GM12874 (cell line): ENCODE data around the gene MPZL2.

Source experiments
- TF ChIP-seq, protein P1 (sequence below): IDR thresholded peaks from 2 replicates; pipeline ENCODE4 v1.5.1; 2011; ENCODE audit warnings: low read depth, mild to moderate bottlenecking, control low read depth, low read length, moderate library complexity; ENCODE audit not compliant: insufficient read depth

The MPZL2 gene

DNA sequence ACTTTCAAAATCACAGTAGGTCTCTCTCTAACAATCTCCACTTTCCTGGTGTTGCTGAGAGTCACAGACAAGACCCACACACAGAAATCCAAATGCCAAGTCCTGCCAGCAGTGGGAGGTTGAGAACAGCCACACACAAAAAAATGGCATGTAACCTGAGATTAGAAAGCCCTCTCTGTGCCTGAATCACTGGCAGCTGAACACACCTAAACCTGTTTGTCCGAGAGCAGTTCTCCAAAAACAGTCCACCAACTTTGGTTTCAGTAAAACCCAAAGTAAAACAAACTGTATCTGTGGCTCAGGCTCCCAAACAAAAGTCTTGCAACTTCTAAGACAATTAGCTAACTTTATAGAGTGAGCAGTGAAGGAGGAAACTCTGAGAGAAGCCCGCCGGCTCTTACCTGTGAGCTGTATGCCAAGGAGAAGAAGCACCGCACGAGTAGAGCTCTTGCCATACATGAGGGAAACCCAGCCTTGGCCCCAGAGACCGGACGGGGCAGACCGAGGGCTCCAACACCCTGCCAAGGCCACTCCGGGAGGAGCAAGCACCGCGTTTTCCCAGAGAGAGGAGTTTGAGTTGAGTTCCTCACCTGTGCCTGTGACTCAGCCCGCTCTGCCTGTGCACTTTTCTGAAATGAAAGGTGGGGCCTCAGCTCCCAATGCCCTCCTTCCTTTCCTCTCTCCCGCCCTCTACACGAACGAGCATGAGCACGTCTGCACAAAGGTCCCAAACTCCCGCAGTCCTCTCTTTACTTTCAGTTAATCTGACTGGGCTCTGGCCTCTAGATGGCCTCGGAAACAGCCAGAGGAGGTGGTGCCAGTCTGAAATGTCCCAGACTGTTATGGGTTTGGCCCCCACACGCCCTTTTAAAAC lies at the start of gene MPZL2:
TSS of gene MPZL2 (minus strand) at position 603 of the 874 bp plus-strand sequence. CDS start at position 459, 144 bp downstream.
- TF ChIP-seq, protein P1, sequence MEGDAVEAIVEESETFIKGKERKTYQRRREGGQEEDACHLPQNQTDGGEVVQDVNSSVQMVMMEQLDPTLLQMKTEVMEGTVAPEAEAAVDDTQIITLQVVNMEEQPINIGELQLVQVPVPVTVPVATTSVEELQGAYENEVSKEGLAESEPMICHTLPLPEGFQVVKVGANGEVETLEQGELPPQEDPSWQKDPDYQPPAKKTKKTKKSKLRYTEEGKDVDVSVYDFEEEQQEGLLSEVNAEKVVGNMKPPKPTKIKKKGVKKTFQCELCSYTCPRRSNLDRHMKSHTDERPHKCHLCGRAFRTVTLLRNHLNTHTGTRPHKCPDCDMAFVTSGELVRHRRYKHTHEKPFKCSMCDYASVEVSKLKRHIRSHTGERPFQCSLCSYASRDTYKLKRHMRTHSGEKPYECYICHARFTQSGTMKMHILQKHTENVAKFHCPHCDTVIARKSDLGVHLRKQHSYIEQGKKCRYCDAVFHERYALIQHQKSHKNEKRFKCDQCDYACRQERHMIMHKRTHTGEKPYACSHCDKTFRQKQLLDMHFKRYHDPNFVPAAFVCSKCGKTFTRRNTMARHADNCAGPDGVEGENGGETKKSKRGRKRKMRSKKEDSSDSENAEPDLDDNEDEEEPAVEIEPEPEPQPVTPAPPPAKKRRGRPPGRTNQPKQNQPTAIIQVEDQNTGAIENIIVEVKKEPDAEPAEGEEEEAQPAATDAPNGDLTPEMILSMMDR: no peak

DNA sequence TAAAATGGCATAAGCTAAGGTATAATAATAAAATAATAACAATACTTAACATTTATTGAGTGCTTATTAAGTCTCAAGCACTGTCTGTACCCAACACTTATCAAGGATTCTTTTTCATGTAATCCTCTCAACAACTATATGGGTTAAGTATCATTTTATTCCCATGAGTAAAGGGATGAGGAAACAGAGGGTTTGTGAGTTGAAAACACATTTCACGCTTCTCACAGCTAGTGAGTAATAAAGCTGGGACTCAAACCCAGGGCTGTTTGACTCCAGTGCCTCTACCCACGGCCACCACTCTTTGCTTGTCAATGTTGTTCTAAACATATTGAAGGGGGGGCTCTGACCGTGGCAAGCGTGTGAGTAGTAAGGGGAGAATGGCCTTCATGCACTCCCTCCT lies 49.1 kb upstream of the MPZL2 start:
- TF ChIP-seq, protein P1: no peak

- TF ChIP-seq, protein P1: no peak
Observed at GRCh38 chr11:118312328-118312727, 48.2 kb upstream of the MPZL2 start.

DNA sequence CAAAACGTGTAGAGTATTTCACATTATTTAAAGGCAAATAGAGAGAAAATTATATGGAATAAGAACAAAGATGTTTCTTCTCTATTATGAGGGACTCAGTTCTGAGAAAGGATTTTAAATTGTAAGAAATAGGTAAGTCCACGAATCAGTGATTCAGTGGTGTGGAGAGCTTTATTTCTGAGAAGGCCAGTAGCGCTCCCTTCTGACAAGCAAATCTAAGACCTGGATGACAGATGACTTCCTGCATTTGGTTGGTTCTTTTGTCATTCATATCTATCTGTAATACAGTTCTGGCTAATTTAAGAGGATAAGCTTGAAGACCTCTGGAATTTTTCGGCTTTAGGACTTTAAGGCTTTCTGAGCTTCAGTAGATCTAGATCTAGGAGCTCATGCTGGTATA lies 47.4 kb upstream of the MPZL2 start:
- TF ChIP-seq, protein P1: no peak

DNA sequence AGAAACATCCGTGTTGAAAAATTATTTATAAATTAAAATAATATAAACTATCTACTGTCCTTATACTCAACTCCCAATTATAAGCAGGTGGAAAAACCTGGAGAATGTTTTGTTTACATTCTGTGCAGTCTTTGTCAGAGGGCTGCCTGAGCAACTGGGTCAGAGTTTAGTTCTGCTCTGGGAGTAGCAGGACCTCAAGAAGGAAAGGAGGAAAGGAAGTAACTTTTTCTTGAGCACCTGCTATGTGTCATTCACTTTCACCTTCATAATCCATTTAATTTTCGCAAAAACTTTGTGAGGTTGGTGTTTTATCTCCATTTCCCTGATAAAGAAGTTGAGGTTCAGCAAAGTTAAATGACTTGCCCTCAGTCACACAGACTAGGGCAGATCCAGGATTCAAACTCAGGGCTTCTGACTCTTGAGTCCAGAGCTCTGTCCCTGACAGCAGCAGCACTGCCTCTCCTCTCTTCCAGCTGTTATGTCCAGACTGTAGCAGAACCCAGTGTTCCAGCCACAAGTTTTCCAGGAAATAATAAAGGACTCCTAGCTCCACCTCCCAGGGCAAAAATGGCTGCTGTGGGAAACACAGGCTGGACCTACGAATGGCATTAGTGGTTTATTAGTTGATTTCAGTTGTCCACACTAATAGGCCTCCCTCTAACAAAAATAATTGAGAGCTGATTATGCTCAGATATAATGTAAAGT lies 46.8 kb upstream of the MPZL2 start:
- TF ChIP-seq, protein P1: no peak

- TF ChIP-seq, protein P1: no peak
Observed at GRCh38 chr11:118310271-118310670, 46.2 kb upstream of the MPZL2 start.

DNA sequence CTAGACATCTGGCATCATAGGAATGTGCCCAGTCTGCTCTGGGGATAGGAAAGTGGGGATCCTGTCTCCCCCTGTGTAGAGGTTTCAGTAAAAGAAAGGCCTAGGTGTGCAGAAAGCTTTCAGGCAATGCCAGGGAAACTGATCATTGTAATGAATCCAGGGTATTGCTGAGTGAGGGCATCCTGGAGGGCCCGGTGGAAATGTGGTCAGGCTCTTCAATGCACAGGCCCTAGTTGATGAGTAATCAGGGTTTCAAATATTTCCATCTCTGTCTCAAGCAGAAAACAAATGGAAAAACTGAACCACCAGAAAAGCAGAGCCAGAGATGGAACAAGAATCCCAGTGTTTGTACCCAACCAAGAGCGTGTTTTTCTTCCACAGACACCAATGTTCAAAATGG lies 42.5 kb upstream of the MPZL2 start:
- TF ChIP-seq, protein P1: no peak
